Ovary (tissue), 3 donors: ENCODE measurements around the gene ITGA2.

Experiments
- POLR2A ChIP-seq: fragments of 450-650 bp; IDR thresholded peaks from one replicate; pipeline ENCODE4 v1.6.1; 2017; ENCODE audit warnings: antibody characterized with exemption, mild to moderate bottlenecking, moderate library complexity
- TF ChIP-seq, protein P1 (sequence below), 3 donors: fragments of 450-650 bp in 2 of 3; fragments of 200-600 bp in 1 of 3; IDR thresholded peaks; one replicate each; pipeline versions ENCODE4 v1.5.1 to v1.8.0; 2016 to 2022; ENCODE audit warnings: antibody characterized with exemption in 3 of 3, mild to moderate bottlenecking in 1 of 3
- donor health status: DM: no; HTN: no; CAD: no.

DNA sequence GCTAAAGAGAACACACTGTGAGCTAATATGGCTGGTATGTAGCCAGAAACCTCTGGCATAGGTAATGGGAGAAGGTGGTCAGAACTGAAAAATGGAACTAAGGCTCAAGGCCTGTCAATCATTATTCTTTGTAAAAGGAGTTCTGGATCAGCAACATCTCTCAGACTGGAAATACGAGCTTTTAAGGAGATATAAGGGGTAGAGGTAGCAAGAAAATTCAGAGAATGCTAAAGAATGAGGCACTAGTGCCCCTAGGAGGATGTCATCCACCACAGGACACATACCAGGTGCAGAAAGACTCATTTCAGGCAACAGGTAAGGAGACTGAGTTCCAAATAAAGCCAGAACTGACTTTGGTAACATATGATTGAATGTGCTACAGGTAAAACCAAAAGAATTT, 139.3 kb downstream of the ITGA2 start:
- TF ChIP-seq, protein P1, sequence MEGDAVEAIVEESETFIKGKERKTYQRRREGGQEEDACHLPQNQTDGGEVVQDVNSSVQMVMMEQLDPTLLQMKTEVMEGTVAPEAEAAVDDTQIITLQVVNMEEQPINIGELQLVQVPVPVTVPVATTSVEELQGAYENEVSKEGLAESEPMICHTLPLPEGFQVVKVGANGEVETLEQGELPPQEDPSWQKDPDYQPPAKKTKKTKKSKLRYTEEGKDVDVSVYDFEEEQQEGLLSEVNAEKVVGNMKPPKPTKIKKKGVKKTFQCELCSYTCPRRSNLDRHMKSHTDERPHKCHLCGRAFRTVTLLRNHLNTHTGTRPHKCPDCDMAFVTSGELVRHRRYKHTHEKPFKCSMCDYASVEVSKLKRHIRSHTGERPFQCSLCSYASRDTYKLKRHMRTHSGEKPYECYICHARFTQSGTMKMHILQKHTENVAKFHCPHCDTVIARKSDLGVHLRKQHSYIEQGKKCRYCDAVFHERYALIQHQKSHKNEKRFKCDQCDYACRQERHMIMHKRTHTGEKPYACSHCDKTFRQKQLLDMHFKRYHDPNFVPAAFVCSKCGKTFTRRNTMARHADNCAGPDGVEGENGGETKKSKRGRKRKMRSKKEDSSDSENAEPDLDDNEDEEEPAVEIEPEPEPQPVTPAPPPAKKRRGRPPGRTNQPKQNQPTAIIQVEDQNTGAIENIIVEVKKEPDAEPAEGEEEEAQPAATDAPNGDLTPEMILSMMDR (IDR thresholded peaks at IDR 0.05): no peak
- TF ChIP-seq POLR2A: no peak
